GM23338 (cell line): Measurements from ENCODE around the gene IGIP. TPM values are rescaled to one million over a fixed set of nuclear protein-coding genes. Genes with fewer than 3 reads are reported as not detected.
A peak's percentile ranks its signal among the peaks of the same experiment; 100 is the strongest.

Source experiments
- ATAC-seq: fragments of 200-7000 bp; cut with Tn5 transposase; 3 replicates; pipeline ENCODE4 v1.9.1; 2020
- DNase-seq: peaks from one replicate; pipeline ENCODE4 v3.0.0-alpha.2; 2015; ENCODE audit warnings: low spot score
- H2AFZ ChIP-seq: fragments of 200-600 bp; sonication (generic); 2 replicates; pipeline ENCODE4 v1.8.0; 2016; ENCODE audit warnings: antibody characterized with exemption, mild to moderate bottlenecking, moderate library complexity
- H3F3A ChIP-seq: fragments of 200-600 bp; sonication (generic); replicated peaks from 2 replicates; pipeline ENCODE4 v1.8.0; 2017; ENCODE audit warnings: antibody characterized with exemption, mixed run types, low read depth
- H3K27ac ChIP-seq: fragments of 200-600 bp; sonication (generic); 2 replicates; pipeline ENCODE4 v1.6.1; 2016; ENCODE audit warnings: low read depth
- H3K27me3 ChIP-seq: fragments of 200-600 bp; sonication (generic); 2 replicates; pipeline ENCODE4 v1.8.0; 2016; ENCODE audit warnings: mild to moderate bottlenecking, mixed run types, moderate library complexity; ENCODE audit not compliant: insufficient read depth
- H3K36me3 ChIP-seq: fragments of 200-600 bp; sonication (generic); 2 replicates; pipeline ENCODE4 v1.8.0; 2016; ENCODE audit warnings: mild to moderate bottlenecking; ENCODE audit not compliant: insufficient read depth
- H3K4me1 ChIP-seq: fragments of 200-600 bp; sonication (generic); 2 replicates; pipeline ENCODE4 v1.8.0; 2016; ENCODE audit warnings: mild to moderate bottlenecking, moderate library complexity; ENCODE audit not compliant: insufficient read depth
- H3K4me2 ChIP-seq: fragments of 200-600 bp; sonication (generic); 2 replicates; pipeline ENCODE4 v1.7.1; 2017; ENCODE audit warnings: mixed run types
- H3K4me3 ChIP-seq: fragments of 200-600 bp; sonication (generic); 2 replicates; pipeline ENCODE4 v1.6.1; 2016; ENCODE audit warnings: mixed run types
- H3K79me2 ChIP-seq: fragments of 200-600 bp; sonication (generic); replicated peaks from 2 replicates; pipeline ENCODE4 v1.8.0; 2017; ENCODE audit warnings: mild to moderate bottlenecking; ENCODE audit not compliant: insufficient read depth
- H3K9me2 ChIP-seq: fragments of 200-600 bp; sonication (generic); 2 replicates; pipeline ENCODE4 v1.8.0; 2017; ENCODE audit not compliant: insufficient read depth
- H4K20me1 ChIP-seq: fragments of 200-600 bp; sonication (generic); replicated peaks from 2 replicates; pipeline ENCODE4 v1.8.0; 2017; ENCODE audit warnings: mild to moderate bottlenecking; ENCODE audit not compliant: insufficient read depth
- H3K27ac Mint-ChIP-seq: 2 replicates; pipeline ENCODE4 v1.8.0; 2020; ENCODE audit warnings: inconsistent platforms, mild to moderate bottlenecking, moderate library complexity, mixed read lengths
- H3K27me3 Mint-ChIP-seq: 3 replicates; pipeline ENCODE4 v1.8.0; 2022; ENCODE audit warnings: low read depth, mild to moderate bottlenecking, moderate library complexity, mixed read lengths, inconsistent platforms; ENCODE audit not compliant: insufficient read depth, poor library complexity
- H3K36me3 Mint-ChIP-seq: 3 replicates; pipeline ENCODE4 v1.8.0; 2021; ENCODE audit warnings: low read depth, mild to moderate bottlenecking, inconsistent platforms, moderate library complexity, mixed read lengths
- H3K4me1 Mint-ChIP-seq: 3 replicates; pipeline ENCODE4 v1.8.0; 2020; ENCODE audit warnings: mild to moderate bottlenecking, inconsistent platforms, mixed read lengths
- H3K4me3 Mint-ChIP-seq: 3 replicates; pipeline ENCODE4 v1.8.0; 2021; ENCODE audit warnings: moderate library complexity, mild to moderate bottlenecking, inconsistent platforms, mixed read lengths
- H3K9me3 Mint-ChIP-seq: 3 replicates; pipeline ENCODE4 v1.8.0; 2020; ENCODE audit warnings: moderate library complexity, mild to moderate bottlenecking, inconsistent platforms, mixed read lengths
- CREB1 ChIP-seq: fragments of 250-450 bp; sonication (Bioruptor Pico); IDR thresholded peaks from 2 replicates; pipeline ENCODE4 v1.5.0; 2020; ENCODE audit warnings: low read depth, mild to moderate bottlenecking, moderate library complexity
- CTCF ChIP-seq, 2 experiments: fragments of 200-600 bp in 1 of 2; sonication (generic) in 1 of 2; conservative IDR thresholded peaks; 2 replicates each; pipeline versions ENCODE4 v1.5.1 to v1.6.1; 2016 to 2017; ENCODE audit warnings: antibody characterized with exemption in 2 of 2, low read depth in 2 of 2, mild to moderate bottlenecking in 2 of 2, moderate library complexity in 1 of 2
- JUNB ChIP-seq: IDR thresholded peaks from one replicate; pipeline ENCODE4 v1.6.1; 2016; ENCODE audit warnings: antibody characterized with exemption; ENCODE audit not compliant: unreplicated experiment
- NANOG ChIP-seq: IDR thresholded peaks from 2 replicates; pipeline ENCODE4 v1.6.1; 2016; ENCODE audit warnings: antibody characterized with exemption, borderline replicate concordance
- POLR2AphosphoS5 ChIP-seq: IDR thresholded peaks from 2 replicates; pipeline ENCODE4 v1.6.1; 2016; ENCODE audit warnings: antibody characterized with exemption, low read depth
- REST ChIP-seq: IDR thresholded peaks from one replicate; pipeline ENCODE4 v1.6.1; 2018; ENCODE audit warnings: antibody characterized with exemption; ENCODE audit not compliant: unreplicated experiment
- ZNF114 ChIP-seq: fragments of 250-450 bp; sonication (Bioruptor Pico); IDR thresholded peaks from 2 replicates; pipeline ENCODE4 v1.5.0; 2020; ENCODE audit warnings: mild to moderate bottlenecking, moderate library complexity
- ZNF331 ChIP-seq: fragments of 250-450 bp; sonication (Bioruptor Pico); IDR thresholded peaks from 2 replicates; pipeline ENCODE4 v1.5.0; 2020; ENCODE audit warnings: low read depth, mild to moderate bottlenecking, moderate library complexity
- polyA plus RNA-seq: library from polyadenylated mRNA; unstranded; fragments of >200 nt; fragmentation: Nextera tagmentation; extraction: Ambion mirVana; gene quantifications from 2 replicates; pipeline ENCODE4 v1.2.1, GENCODE V29; 2016
- total RNA-seq: library from RNA; depleted of rRNA; stranded (reverse); fragments of >200 nt; shearing (Covaris generic); gene quantifications from 2 replicates; pipeline ENCODE4 v1.2.3, GENCODE V29; 2014

Gene IGIP
- total and polyA plus RNA-seq, 2 experiments from 2014 or later: 0.21 to 0.38 TPM

- TF ChIP-seq ZNF331 (CRISPR knock-in tag): no peak
- no peak for TF ChIP-seq JUNB
- TF ChIP-seq REST: no peak
- TF ChIP-seq CREB1 (CRISPR knock-in tag): no peak
- TF ChIP-seq NANOG: no peak
- TF ChIP-seq ZNF114 (CRISPR knock-in tag): no peak
Observed at GRCh38 chr5:140117523-140117922, 8.2 kb upstream of the IGIP start (continued).

GRCh38 chr5:140118302-140118936 is 7.3 kb upstream of the IGIP start:
- peaks cover 41% of the 10 kb centered on the region for H3K27me3 ChIP-seq
- Mint-ChIP-seq H3K36me3 (no peaks in the 10 kb centered on the region), H3K27ac (no peak overlapping the region), H3K4me3 (peak overlapping the region; percentile 21; the same call in 2 of the 3 replicates), H3K9me3 (no peaks in the 10 kb centered on the region), H3K27me3 (peaks cover 24% of the 10 kb centered on the region), H3K4me1 (peaks cover 17% of the 10 kb centered on the region)
- H4K20me1 ChIP-seq: peaks cover 14% of the 10 kb centered on the region; the same call in 1 of the 2 replicates
- no peak overlapping the region for H3K4me3 ChIP-seq
- no peak for ATAC-seq
- peak; percentile 47 for DNase-seq
- no peaks in the 10 kb centered on the region for H3K9me2 ChIP-seq
- 0 out of 2 replicates have a peak, but pooled peaks cover 6% of the 10 kb centered on the region for H3K4me1 ChIP-seq
- TF ChIP-seq POLR2AphosphoS5: no peak
- TF ChIP-seq CTCF (conservative IDR thresholded peaks at IDR 0.05; ENCODE audit: low read depth in 2 of 2): peak in 1 of 2 experiments; percentile 26; a peak in 1 of 4 replicates
- 0 out of 2 replicates have a peak overlapping the region, but pooled peaks have one; percentile 5 for H3K4me2 ChIP-seq
- no peak overlapping the region for H3K27ac ChIP-seq
- no peak overlapping the region for H2AFZ ChIP-seq
- 0 out of 2 replicates have a peak, but pooled peaks cover 3% of the 10 kb centered on the region for H3F3A ChIP-seq
- no peaks in the 10 kb centered on the region for H3K79me2 ChIP-seq
- no peaks in the 10 kb centered on the region for H3K36me3 ChIP-seq
